Measurements from ENCODE around the gene PLOD3. TPM values are rescaled to one million over a fixed set of nuclear protein-coding genes. Genes with fewer than 3 reads are reported as not detected.

The PLOD3 gene
- total RNA-seq, 2 experiments from 2014 or later, result 45.7 to 47.1 TPM

- ChIA-PET POLR2A (interaction anchor here (0.6 kb wide), 1 partner anchor 30 kb away, joined by 3 read pairs; no protein-coding TSS in a partner anchor), CTCF (interaction anchor here (0.6 kb wide), 1 partner anchor 96 kb away, joined by 7 read pairs; no protein-coding TSS in a partner anchor)
Observed at GRCh38 chr7:101240226-101241014, 23.0 kb upstream of the PLOD3 start.

GRCh38 chr7:101239951-101240220 lies 22.5 kb upstream of the PLOD3 start:
- ChIA-PET CTCF (no interaction called here), POLR2A (no interaction called here)

GRCh38 chr7:101239191-101239950 lies 22.0 kb upstream of the PLOD3 start:
- POLR2A ChIA-PET, result interaction anchor here (0.6 kb wide), 1 partner anchor 14 kb away, joined by 3 read pairs; no protein-coding TSS in a partner anchor
- CTCF ChIA-PET, result no interaction called here

- ChIA-PET CTCF (interaction anchor here (0.6 kb wide), 1 partner anchor 144 kb away, joined by 3 read pairs; no protein-coding TSS in a partner anchor), POLR2A (interaction anchor here (0.6 kb wide), 1 partner anchor 13 kb away, joined by 3 read pairs; no protein-coding TSS in a partner anchor)
Observed at GRCh38 chr7:101238226-101239182, 21.1 kb upstream of the PLOD3 start.

- CTCF ChIA-PET, result interaction anchor here (0.6 to 1.3 kb wide), 2 partner anchors 45 to 143 kb away, joined by 3 to 5 read pairs; no protein-coding TSS in a partner anchor
- POLR2A ChIA-PET, result no interaction called here
Observed at GRCh38 chr7:101237206-101238067, 20.1 kb upstream of the PLOD3 start, which contains the start of gene CLDN15. TSS of gene CLDN15 (minus strand) at chr7:101237802. CDS start at chr7:101237581, 221 bp downstream.

- CTCF ChIA-PET, result interaction anchor here (1.3 to 1.9 kb wide), 2 partner anchors 8 to 46 kb away, joined by 5 to 10 read pairs; partner anchors contain the start of gene FIS1
- POLR2A ChIA-PET, result no interaction called here
Observed at GRCh38 chr7:101236292-101236835, 19.0 kb upstream of the PLOD3 start.

GRCh38 chr7:101235522-101235921 lies 18.1 kb upstream of the PLOD3 start:
- ChIA-PET POLR2A (interaction anchor here (0.6 kb wide), 1 partner anchor 18 kb away, joined by 3 read pairs; the partner anchor contains the start of gene ZNHIT1), CTCF (interaction anchor here (1.4 to 1.9 kb wide), 2 partner anchors 9 to 48 kb away, joined by 10 read pairs; partner anchors contain the start of gene FIS1)

- ChIA-PET CTCF (interaction anchor here (1.4 to 1.9 kb wide), 2 partner anchors 9 to 48 kb away, joined by 10 read pairs; partner anchors contain the start of gene FIS1), POLR2A (interaction anchor here (0.6 kb wide), 1 partner anchor 17 kb away, joined by 3 read pairs; the partner anchor contains the start of gene ZNHIT1)
Observed at GRCh38 chr7:101235050-101235449, 17.7 kb upstream of the PLOD3 start.

GRCh38 chr7:101234636-101235035 lies 17.3 kb upstream of the PLOD3 start:
- CTCF ChIA-PET, result interaction anchor here (1.4 to 1.9 kb wide), 2 partner anchors 10 to 48 kb away, joined by 10 read pairs; partner anchors contain the start of gene FIS1
- POLR2A ChIA-PET, result no interaction called here

- CTCF ChIA-PET, result interaction anchor here (1.4 to 1.9 kb wide), 2 partner anchors 10 to 49 kb away, joined by 10 read pairs; partner anchors contain the start of gene FIS1
- POLR2A ChIA-PET, result interaction anchor here (0.6 kb wide), 2 partner anchors 17 to 87 kb away, joined by 5 to 8 read pairs; no protein-coding TSS in a partner anchor
Observed at GRCh38 chr7:101233907-101234547, 16.6 kb upstream of the PLOD3 start.

GRCh38 chr7:101232141-101232850 lies 14.9 kb upstream of the PLOD3 start:
- POLR2A ChIA-PET, result no interaction called here
- CTCF ChIA-PET, result no interaction called here

GRCh38 chr7:101231644-101232043 lies 14.3 kb upstream of the PLOD3 start:
- CTCF ChIA-PET, result no interaction called here

GRCh38 chr7:101226721-101227120 lies 9.3 kb upstream of the PLOD3 start:
- ChIA-PET CTCF (no interaction called here), POLR2A (interaction anchor here (0.5 kb wide), 1 partner anchor 19 kb away, joined by 4 read pairs; no protein-coding TSS in a partner anchor)

More at GRCh38 chr7:101231644-101232043, 14.3 kb upstream of the PLOD3 start:
- POLR2A ChIA-PET, result no interaction called here

GRCh38 chr7:101225650-101226049 lies 8.3 kb upstream of the PLOD3 start:
- CTCF ChIA-PET, result interaction anchor here (0.6 to 1.2 kb wide), 3 partner anchors 18 to 125 kb away, joined by 3 read pairs; no protein-coding TSS in a partner anchor

GRCh38 chr7:101223528-101223927 lies 6.1 kb upstream of the PLOD3 start:
- CTCF ChIA-PET, result interaction anchor here (0.6 kb wide), 1 partner anchor 386 kb away, joined by 3 read pairs; no protein-coding TSS in a partner anchor

More at GRCh38 chr7:101225650-101226049, 8.3 kb upstream of the PLOD3 start:
- POLR2A ChIA-PET, result interaction anchor here (0.6 kb wide), 1 partner anchor 13 kb away, joined by 3 read pairs; no protein-coding TSS in a partner anchor

GRCh38 chr7:101222275-101222830 lies 5.0 kb upstream of the PLOD3 start:
- CTCF ChIA-PET, result interaction anchor here (0.5 to 1.3 kb wide), 3 partner anchors 22 to 1171 kb away, joined by 3 read pairs; partner anchors contain the start of genes FIS1 and VGF
- POLR2A ChIA-PET, result no interaction called here

More at GRCh38 chr7:101223528-101223927, 6.1 kb upstream of the PLOD3 start:
- POLR2A ChIA-PET, result no interaction called here

Data from activated CD8-positive, alpha-beta memory T cell treated with anti-CD3 and anti-CD28 coated beads for 36 hours (primary cell).